Vagina (tissue), 2 donors: ENCODE data around the gene KLHL10. TPM values are rescaled to one million over a fixed set of nuclear protein-coding genes. Genes with fewer than 3 reads are reported as not detected.

Experiments
- DNase-seq, 2 donors: peaks; one replicate each; pipeline ENCODE4 v3.0.0-alpha.2; 2017; ENCODE audit errors: extremely low spot score in 2 of 2
- H3K27ac ChIP-seq: fragments of 200-600 bp; sonication (generic); one replicate; pipeline ENCODE4 v1.5.1; 2019
- H3K27me3 ChIP-seq: fragments of 200-600 bp; sonication (generic); one replicate; pipeline ENCODE4 v1.5.1; 2019
- H3K36me3 ChIP-seq, 2 donors: fragments of 200-600 bp; sonication (generic); one replicate each; pipeline ENCODE4 v1.5.1; 2017 to 2019
- H3K4me1 ChIP-seq: fragments of 200-600 bp; sonication (generic); one replicate; pipeline ENCODE4 v1.5.1; 2019
- H3K4me3 ChIP-seq, 2 donors: fragments of 200-600 bp; sonication (generic); 1 replicate in 1 of 2; 2 replicates in 1 of 2; pipeline ENCODE4 v1.5.1; 2016 to 2019
- H3K9me3 ChIP-seq: fragments of 200-600 bp; sonication (generic); one replicate; pipeline ENCODE4 v1.5.1; 2019
- CTCF ChIP-seq, 3 experiments: fragments of 450-650 bp in 2 of 3; fragments of 200-600 bp in 1 of 3; sonication (generic) in 1 of 3; IDR thresholded peaks; one replicate each; pipeline ENCODE4 v1.5.1; 2017 to 2019; ENCODE audit warnings: antibody characterized with exemption in 3 of 3, mild to moderate bottlenecking in 2 of 3, moderate library complexity in 2 of 3
- POLR2A ChIP-seq, 2 donors: fragments of 450-650 bp; IDR thresholded peaks; one replicate each; pipeline ENCODE4 v1.6.1; 2017; ENCODE audit warnings: antibody characterized with exemption in 2 of 2, mild to moderate bottlenecking in 2 of 2, moderate library complexity in 2 of 2
- POLR2AphosphoS5 ChIP-seq, 2 donors: sonication (generic); formaldehyde crosslinking; IDR thresholded peaks; one replicate each; pipeline ENCODE4 v1.9.0; 2017; ENCODE audit warnings: antibody characterized with exemption in 2 of 2, mild to moderate bottlenecking in 2 of 2, low read depth in 1 of 2; ENCODE audit not compliant: insufficient read depth in 1 of 2
- intact Hi-C: fragments of 100-400 bp; cut with DNase I; formaldehyde crosslinking; loops from one replicate; pipeline ENCODE4 v1.15.1; 2023
- total RNA-seq: library from RNA; depleted of rRNA; stranded (reverse); fragments of >200 nt; gene quantifications from one replicate; pipeline ENCODE4 v1.2.3, GENCODE V29; 2016

Gene KLHL10
- total RNA-seq, 1 donor from 2014 or later, result not detected

- Histone ChIP-seq H3K9me3 (no peaks in the 10 kb centered on the region), H3K27ac (no peak overlapping the region), H3K4me3 (no peak overlapping the region), H3K27me3 (no peaks in the 10 kb centered on the region), H3K4me1 (no peaks in the 10 kb centered on the region), H3K36me3 (peaks cover 0 to 15% of the 10 kb centered on the region in 2 donors)
- intact Hi-C loops, result no loop called here
- DNase-seq, result no peak
- TF ChIP-seq POLR2A (IDR thresholded peaks at IDR 0.05) (no peak), CTCF (IDR thresholded peaks at IDR 0.05) (no peak), POLR2AphosphoS5 (IDR thresholded peaks at IDR 0.05; ENCODE audit: insufficient read depth in 1 of 2, low read depth in 1 of 2) (no peak)
These were observed 15.1 kb upstream of the KLHL10 start for GRCh38 chr17:41822216-41823140.

DNA sequence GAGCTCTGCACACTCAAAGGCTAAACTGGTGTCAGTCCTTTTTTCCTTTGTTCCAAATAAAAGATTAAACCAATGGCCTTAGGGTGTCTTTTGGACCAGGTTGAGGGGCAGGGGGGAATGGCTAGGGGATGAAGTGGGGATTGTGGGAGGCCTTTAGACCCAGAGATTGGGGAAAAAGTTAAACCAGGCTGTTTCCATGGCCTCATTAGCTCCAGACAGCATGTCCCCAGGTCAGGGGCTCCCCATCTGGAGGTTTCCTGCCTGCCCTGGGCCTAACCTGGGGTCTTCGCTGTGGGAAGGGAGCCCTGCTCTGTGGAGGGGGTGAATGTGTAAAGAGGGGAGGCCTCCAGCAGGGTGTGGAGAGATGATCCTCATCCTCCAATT is 14.5 kb upstream of the KLHL10 start:
- Histone ChIP-seq H3K27me3 (no peaks in the 10 kb centered on the region), H3K4me1 (no peaks in the 10 kb centered on the region), H3K4me3 (no peak overlapping the region), H3K9me3 (no peaks in the 10 kb centered on the region), H3K27ac (no peak overlapping the region), H3K36me3 (peaks cover 0 to 20% of the 10 kb centered on the region in 2 donors)
- TF ChIP-seq CTCF (IDR thresholded peaks at IDR 0.05) (no peak), POLR2A (IDR thresholded peaks at IDR 0.05) (no peak), POLR2AphosphoS5 (IDR thresholded peaks at IDR 0.05; ENCODE audit: insufficient read depth in 1 of 2, low read depth in 1 of 2) (no peak)
- DNase-seq, result no peak
- intact Hi-C loops, result no loop called here

GRCh38 chr17:41823580-41823979 is 14.0 kb upstream of the KLHL10 start:
- no peak for DNase-seq
- Histone ChIP-seq H3K27me3 (no peaks in the 10 kb centered on the region), H3K4me1 (no peaks in the 10 kb centered on the region), H3K4me3 (no peak overlapping the region), H3K27ac (no peak overlapping the region), H3K36me3 (peaks cover 0 to 24% of the 10 kb centered on the region in 2 donors), H3K9me3 (no peaks in the 10 kb centered on the region)
- TF ChIP-seq POLR2AphosphoS5 (IDR thresholded peaks at IDR 0.05; ENCODE audit: insufficient read depth in 1 of 2, low read depth in 1 of 2), result no peak
- TF ChIP-seq POLR2A (IDR thresholded peaks at IDR 0.05), result no peak
- no peak for TF ChIP-seq CTCF (IDR thresholded peaks at IDR 0.05)
- intact Hi-C loops, result no loop called here

- no peak overlapping the region for H3K27ac ChIP-seq
- H3K9me3 ChIP-seq, result no peaks in the 10 kb centered on the region
- no peak for DNase-seq
- intact Hi-C loops, result no loop called here
- H3K4me3 ChIP-seq, result no peak overlapping the region
- TF ChIP-seq POLR2A (IDR thresholded peaks at IDR 0.05) (no peak), CTCF (IDR thresholded peaks at IDR 0.05) (no peak), POLR2AphosphoS5 (IDR thresholded peaks at IDR 0.05; ENCODE audit: insufficient read depth in 1 of 2, low read depth in 1 of 2) (no peak)
- H3K27me3 ChIP-seq, result no peaks in the 10 kb centered on the region
- H3K36me3 ChIP-seq, result peaks cover 0 to 29% of the 10 kb centered on the region in 2 donors
- H3K4me1 ChIP-seq, result no peaks in the 10 kb centered on the region
These were observed 13.5 kb upstream of the KLHL10 start for GRCh38 chr17:41824086-41824485.
